Measurements from ENCODE around the gene SCIMP. TPM values are rescaled to one million over a fixed set of nuclear protein-coding genes. Genes with fewer than 3 reads are reported as not detected.
"Not testable (repeated sequence)": the region's sequence is repeated elsewhere in the genome, so short reads cannot be mapped to it uniquely, and the experiment has no call there.

The SCIMP gene
- total RNA-seq, 1 donor from 2014 or later, result not detected

- no peak overlapping the region for H3K4me3 ChIP-seq (ENCODE audit: low read depth, low read length)
- TF ChIP-seq CTCF (conservative IDR thresholded peaks at IDR 0.05; ENCODE audit: low read depth, low read length), result no peak
- no peak for DNase-seq (ENCODE audit: low read depth)
Measured at GRCh38 chr17:5238333-5238732, 3.7 kb upstream of the SCIMP start.

GRCh38 chr17:5237541-5238016 lies 2.9 kb upstream of the SCIMP start:
- peak; percentile 90 for TF ChIP-seq CTCF (conservative IDR thresholded peaks at IDR 0.05; ENCODE audit: low read depth, low read length)
- H3K4me3 ChIP-seq (ENCODE audit: low read depth, low read length), result no peak overlapping the region
- DNase-seq (ENCODE audit: low read depth), result no peak

- no peak for DNase-seq (ENCODE audit: low read depth)
- TF ChIP-seq CTCF (conservative IDR thresholded peaks at IDR 0.05; ENCODE audit: low read depth, low read length), result no peak
- no peak overlapping the region for H3K4me3 ChIP-seq (ENCODE audit: low read depth, low read length)
Measured at GRCh38 chr17:5236938-5237540, 2.4 kb upstream of the SCIMP start.

- not testable (repeated sequence) for DNase-seq (ENCODE audit: low read depth); H3K4me3 ChIP-seq (ENCODE audit: low read depth, low read length)
Measured at GRCh38 chr17:5233492-5233891, 1.2 kb downstream of the SCIMP start.

GRCh38 chr17:5226940-5227878 lies 7.5 kb downstream of the SCIMP start:
- DNase-seq (ENCODE audit: low read depth), result no peak
- TF ChIP-seq CTCF (conservative IDR thresholded peaks at IDR 0.05; ENCODE audit: low read depth, low read length), result no peak
- no peak overlapping the region for H3K4me3 ChIP-seq (ENCODE audit: low read depth, low read length)

GRCh38 chr17:5225668-5226457 lies 8.8 kb downstream of the SCIMP start:
- H3K4me3 ChIP-seq (ENCODE audit: low read depth, low read length), result no peak overlapping the region
- DNase-seq (ENCODE audit: low read depth), result no peak
- no peak for TF ChIP-seq CTCF (conservative IDR thresholded peaks at IDR 0.05; ENCODE audit: low read depth, low read length)

GRCh38 chr17:5221912-5222311 lies 12.7 kb downstream of the SCIMP start:
- H3K4me3 ChIP-seq (ENCODE audit: low read depth, low read length); DNase-seq (ENCODE audit: low read depth): not testable (repeated sequence)

Data from epithelial cell of proximal tubule (primary cell).